Endothelial cell of umbilical vein (primary cell): ENCODE measurements around the gene FOSL2. TPM values are rescaled to one million over a fixed set of nuclear protein-coding genes. Genes with fewer than 3 reads are reported as not detected.

Experiments used
- BruUV-seq: library from RNA; stranded (reverse); fragments of 400-500 nt; replicated peaks from 2 replicates; lab custom pipeline; 2021; lab: Mats Ljungman, UMichigan
- CTCF ChIA-PET: fragments of 300-600, 350-600 bp; sonication (Branson Sonifier 250); formaldehyde crosslinking; loops from one replicate; lab custom pipeline; 2021; ENCODE audit warnings: antibody characterized with exemption, inconsistent platforms; lab: Charles Lee
- POLR2A ChIA-PET: fragments of 300-600, 350-600 bp; sonication (Branson Sonifier 250); formaldehyde crosslinking; loops from one replicate; lab custom pipeline; 2021; ENCODE audit warnings: antibody characterized with exemption, inconsistent platforms; lab: Charles Lee
- DNase-seq: peaks from one replicate; pipeline ENCODE4 v3.0.0-alpha.2; 2011; ENCODE audit warnings: low read depth, low spot score
- FAIRE-seq: peaks from 2 replicates; lab custom pipeline; 2011; peaks lifted over from hg19 to GRCh38; lab: Jason Lieb, UNC
- H2AFZ ChIP-seq: 2 replicates; pipeline ENCODE4 v1.6.0; 2012; ENCODE audit warnings: low read depth, low read length, control low read depth, inconsistent platforms
- H3K27ac ChIP-seq: 2 replicates; pipeline ENCODE4 v1.5.1; 2011; ENCODE audit warnings: low read depth, mild to moderate bottlenecking, control low read depth, low read length, moderate library complexity; ENCODE audit not compliant: insufficient read depth
- H3K27me3 ChIP-seq, 2 experiments: 2 replicates each; pipeline versions ENCODE4 v1.6.0 to v1.6.1; 2011; ENCODE audit warnings: low read length in 2 of 2, mixed read lengths in 1 of 2; ENCODE audit not compliant: control insufficient read depth in 2 of 2, insufficient read depth in 2 of 2
- H3K36me3 ChIP-seq, 2 experiments: 2 replicates in 1 of 2; 3 replicates in 1 of 2; pipeline ENCODE4 v1.5.1; 2011; ENCODE audit warnings: low read length in 2 of 2, mild to moderate bottlenecking in 1 of 2, moderate library complexity in 1 of 2; ENCODE audit not compliant: control insufficient read depth in 2 of 2, insufficient read depth in 2 of 2; ENCODE audit errors: extremely low read depth in 1 of 2
- H3K4me1 ChIP-seq: 3 replicates; pipeline ENCODE4 v1.5.1; 2011; ENCODE audit warnings: mild to moderate bottlenecking, low read length; ENCODE audit not compliant: control insufficient read depth, insufficient read depth; ENCODE audit errors: extremely low read depth
- H3K4me2 ChIP-seq: 2 replicates; pipeline ENCODE4 v1.6.1; 2011; ENCODE audit warnings: low read length, control low read depth, mixed read lengths; ENCODE audit not compliant: insufficient read depth
- H3K4me3 ChIP-seq, 3 experiments: fragments of 200-600 bp in 1 of 3; sonication (generic), shearing (Covaris generic) in 1 of 3; replicated peaks in 1 of 3; 2 replicates each; pipeline ENCODE4 v1.5.1; 2011 to 2016; ENCODE audit warnings: control low read depth in 3 of 3, low read length in 3 of 3, mild to moderate bottlenecking in 2 of 3, inconsistent platforms in 1 of 3, low read depth in 1 of 3, moderate library complexity in 1 of 3; ENCODE audit not compliant: insufficient read depth in 1 of 3
- H3K79me2 ChIP-seq: 2 replicates; pipeline ENCODE4 v1.6.0; 2012; ENCODE audit warnings: low read length, inconsistent platforms; ENCODE audit not compliant: control insufficient read depth, insufficient read depth
- H3K9ac ChIP-seq: replicated peaks from 2 replicates; pipeline ENCODE3; 2011; ENCODE audit warnings: low read length, control low read depth; ENCODE audit not compliant: insufficient read depth; ENCODE audit errors: extremely low read depth
- H3K9me1 ChIP-seq: replicated peaks from 3 replicates; pipeline ENCODE4 v1.6.0; 2011; ENCODE audit warnings: mild to moderate bottlenecking, low read length; ENCODE audit not compliant: control insufficient read depth, insufficient read depth; ENCODE audit errors: extremely low read depth
- H3K9me3 ChIP-seq: replicated peaks from 2 replicates; pipeline ENCODE4 v1.5.1; 2012; ENCODE audit warnings: low read length, inconsistent platforms; ENCODE audit not compliant: control insufficient read depth, insufficient read depth
- H4K20me1 ChIP-seq: replicated peaks from 2 replicates; pipeline ENCODE3; 2011; ENCODE audit warnings: mild to moderate bottlenecking, low read length; ENCODE audit not compliant: control insufficient read depth, insufficient read depth; ENCODE audit errors: extremely low read depth
- CTCF ChIP-seq, 2 donors: IDR thresholded peaks; 1 replicate in 1 of 2; 2 replicates in 1 of 2; pipeline ENCODE4 v1.5.1; 2011; ENCODE audit warnings: low read length in 2 of 2, mild to moderate bottlenecking in 2 of 2, moderate library complexity in 2 of 2, control low read depth in 1 of 2, inconsistent platforms in 1 of 2, low read depth in 1 of 2; ENCODE audit not compliant: insufficient read depth in 1 of 2; ENCODE audit errors: extremely low read depth in 1 of 2
- EZH2 ChIP-seq: IDR thresholded peaks from 2 replicates; pipeline ENCODE4 v1.6.1; 2012; ENCODE audit warnings: borderline replicate concordance, low read depth, mild to moderate bottlenecking, moderate library complexity, low read length, inconsistent platforms; ENCODE audit not compliant: severe bottlenecking
- FOS ChIP-seq: IDR thresholded peaks from 2 replicates; pipeline ENCODE4 v1.6.1; 2011; ENCODE audit warnings: mild to moderate bottlenecking, low read length, moderate library complexity, borderline replicate concordance; ENCODE audit not compliant: insufficient read depth
- JUN ChIP-seq: IDR thresholded peaks from 2 replicates; pipeline ENCODE4 v1.6.1; 2011; ENCODE audit warnings: borderline replicate concordance, low read depth; ENCODE audit not compliant: insufficient read length, insufficient read depth
- MAX ChIP-seq: IDR thresholded peaks from 2 replicates; pipeline ENCODE4 v1.6.1; 2011; ENCODE audit not compliant: insufficient read depth, insufficient read length
- MYC ChIP-seq: IDR thresholded peaks from one replicate; pipeline ENCODE4 v1.6.1; 2011; ENCODE audit warnings: mild to moderate bottlenecking, low read depth, low read length
- dilution Hi-C: fragments of 300-500 bp; cut with MboI; formaldehyde crosslinking; loops from one replicate; pipeline ENCODE4 v1.15.0; 2019; ENCODE audit warnings: low sequenced_read_pairs; ENCODE audit not compliant: extremely low pct_ligation_motif_present
- intact Hi-C: fragments of 100-400 bp; cut with micrococcal nuclease; formaldehyde crosslinking; loops from one replicate; pipeline ENCODE4 v1.10.0; 2022
- polyA plus RNA-seq, 4 experiments: library from polyadenylated mRNA; depleted of rRNA in 3 of 4; stranded (reverse) in 3 of 4; unstranded in 1 of 4; fragments of >200 nt; gene quantifications; 2 replicates each; pipeline versions ENCODE4 v1.2.1 to v1.2.3, GENCODE V29; 2011 to 2012; ENCODE audit warnings: missing spikeins in 1 of 4
- total RNA-seq: library from RNA; stranded (reverse); gene quantifications from 2 replicates; pipeline ENCODE4 v1.2.3, GENCODE V29; 2021

FOSL2 gene
- total and polyA plus RNA-seq, 2 donors (not counting 3 experiments of a cell fraction or from before 2014, with no cell fraction given): 43.9 to 85.3 TPM

GRCh38 chr2:28360718-28361293 lies 31.9 kb upstream of the FOSL2 start:
- H3K4me3 ChIP-seq: no peak overlapping the region
- TF ChIP-seq MAX (no peak), MYC (no peak), JUN (no peak), FOS (peak; percentile 35)
- no peak overlapping the region for H3K27ac ChIP-seq
- no peak overlapping the region for H3K4me2 ChIP-seq
- peaks cover 28% of the 10 kb centered on the region for H3K4me1 ChIP-seq
- H3K9me1 ChIP-seq: no peaks in the 10 kb centered on the region
- no peaks in the 10 kb centered on the region for H3K9me3 ChIP-seq
- no peak overlapping the region for H2AFZ ChIP-seq
- CTCF ChIA-PET: interaction anchor here (1.0 to 1.6 kb wide), 2 partner anchors 9 to 86 kb away, joined by 3 to 4 read pairs; no protein-coding TSS in a partner anchor
- H3K27me3 ChIP-seq: no peaks in the 10 kb centered on the region
- H4K20me1 ChIP-seq: no peaks in the 10 kb centered on the region
- H3K79me2 ChIP-seq: no peaks in the 10 kb centered on the region
- no peak overlapping the region for H3K9ac ChIP-seq
- BruUV-seq: no TSS peak
- intact Hi-C loops: no loop called here
- DNase-seq (peak; percentile 43), FAIRE-seq (peak; percentile 47)
- POLR2A ChIA-PET: interaction anchor here (0.9 kb wide), 1 partner anchor 30 kb away, joined by 3 read pairs; no protein-coding TSS in a partner anchor
- dilution Hi-C loops: no loop called here
- H3K36me3 ChIP-seq: no peaks in the 10 kb centered on the region

GRCh38 chr2:28361991-28362710 lies 30.5 kb upstream of the FOSL2 start:
- intact Hi-C loops: no loop called here
- H3K4me2 ChIP-seq: no peak overlapping the region
- no peak overlapping the region for H2AFZ ChIP-seq
- no peaks in the 10 kb centered on the region for H4K20me1 ChIP-seq
- no peaks in the 10 kb centered on the region for H3K9me3 ChIP-seq
- no peak overlapping the region for H3K27ac ChIP-seq
- H3K4me1 ChIP-seq: peaks cover 36% of the 10 kb centered on the region
- no peak for FAIRE-seq
- no peak for DNase-seq
- ChIA-PET POLR2A (interaction anchor here (0.6 kb wide), 1 partner anchor 29 kb away, joined by 4 read pairs; no protein-coding TSS in a partner anchor), CTCF (interaction anchor here (0.8 to 1.6 kb wide), 4 partner anchors 8 to 87 kb away, joined by 3 to 4 read pairs (median 3); no protein-coding TSS in a partner anchor)
- no peaks in the 10 kb centered on the region for H3K36me3 ChIP-seq
- H3K79me2 ChIP-seq: no peaks in the 10 kb centered on the region
- BruUV-seq: no TSS peak
- H3K9me1 ChIP-seq: no peaks in the 10 kb centered on the region
- dilution Hi-C loops: no loop called here
- no peak overlapping the region for H3K4me3 ChIP-seq
- TF ChIP-seq CTCF (IDR thresholded peaks at IDR 0.05; ENCODE audit: extremely low read depth in 1 of 2, insufficient read depth in 1 of 2, low read depth in 1 of 2, low read length in 2 of 2) (no peak), EZH2 (no peak), FOS (peak; percentile 32)
- H3K9ac ChIP-seq: no peak overlapping the region
- no peaks in the 10 kb centered on the region for H3K27me3 ChIP-seq
